Sigmoid colon (tissue), 7 donors: ENCODE results near the gene MR1. TPM values are rescaled to one million over a fixed set of nuclear protein-coding genes. Genes with fewer than 3 reads are reported as not detected.

Experiments
- DNase-seq: peaks from one replicate; pipeline ENCODE4 v3.0.0-alpha.2; 2019
- H3K27ac ChIP-seq, 4 donors: fragments of 200-600 bp; sonication (generic); one replicate each; pipeline ENCODE4 v1.5.1; 2016 to 2019; ENCODE audit warnings: mild to moderate bottlenecking in 1 of 4
- H3K27me3 ChIP-seq, 3 donors: fragments of 200-600 bp; sonication (generic); one replicate each; pipeline ENCODE4 v1.5.1; 2019; ENCODE audit warnings: mild to moderate bottlenecking in 1 of 3
- H3K36me3 ChIP-seq, 4 donors: fragments of 200-600 bp; sonication (generic); one replicate each; pipeline ENCODE4 v1.5.1; 2016 to 2019
- H3K4me1 ChIP-seq, 4 donors: fragments of 200-600 bp; sonication (generic); one replicate each; pipeline ENCODE4 v1.5.1; 2017 to 2019
- H3K4me3 ChIP-seq, 4 donors: fragments of 200-600 bp; sonication (generic); one replicate each; pipeline ENCODE4 v1.5.1; 2017 to 2019; ENCODE audit warnings: mild to moderate bottlenecking in 2 of 4, moderate library complexity in 1 of 4
- H3K9me3 ChIP-seq, 4 donors: fragments of 200-600 bp in 3 of 4; sonication (generic) in 3 of 4; one replicate each; pipeline versions ENCODE4 v1.5.1 to v1.6.1; 2013 to 2019
- EP300 ChIP-seq, 4 donors: sonication (generic); formaldehyde crosslinking; IDR thresholded peaks; one replicate each; pipeline ENCODE4 v1.6.1; 2017; ENCODE audit warnings: antibody characterized with exemption in 4 of 4
- POLR2A ChIP-seq, 2 donors: fragments of 450-650 bp; IDR thresholded peaks; one replicate each; pipeline ENCODE4 v1.6.1; 2016; ENCODE audit warnings: antibody characterized with exemption in 2 of 2, mild to moderate bottlenecking in 2 of 2, moderate library complexity in 2 of 2
- POLR2AphosphoS5 ChIP-seq, 4 donors: sonication (generic); formaldehyde crosslinking; IDR thresholded peaks; one replicate each; pipeline ENCODE4 v1.6.1; 2017; ENCODE audit warnings: antibody characterized with exemption in 4 of 4
- WGBS, 2 donors: extraction: QIAGEN DNeasy Blood & Tissue Kit; methylation state at CpG; one replicate each; pipeline ENCODE4 v1.1.7; 2013; 5-methylcytosine and 5-hydroxymethylcytosine counted together
- intact Hi-C: fragments of 100-400 bp; cut with DNase I; formaldehyde crosslinking; loops from one replicate; pipeline ENCODE4 v1.15.1; 2023
- polyA plus RNA-seq, 3 donors: library from polyadenylated mRNA; stranded (reverse); fragments of 200-250 nt; gene quantifications; one replicate each; pipeline ENCODE4 v1.2.3, GENCODE V29; 2013
- total RNA-seq, 4 donors: library from RNA; depleted of rRNA; stranded (reverse); fragments of >200 nt; gene quantifications; one replicate each; pipeline ENCODE4 v1.1.0, GENCODE V29; 2016
- TF ChIP-seq, protein P1 (sequence below), 4 experiments: fragments of 450-650 bp in 3 of 4; fragments of 200-600 bp in 1 of 4; IDR thresholded peaks; one replicate each; pipeline ENCODE4 v1.5.1; 2016 to 2019; ENCODE audit warnings: antibody characterized with exemption in 4 of 4, mild to moderate bottlenecking in 3 of 4, moderate library complexity in 2 of 4
- donor health status: healthy with polysubstance abuse.
- donor health status: Bipolar disorder and iron deficiency.
- donor health status: healthy.

Gene MR1
- total and polyA plus RNA-seq, 7 donors: 1.8 to 12.2 (median 10.3) TPM

DNA sequence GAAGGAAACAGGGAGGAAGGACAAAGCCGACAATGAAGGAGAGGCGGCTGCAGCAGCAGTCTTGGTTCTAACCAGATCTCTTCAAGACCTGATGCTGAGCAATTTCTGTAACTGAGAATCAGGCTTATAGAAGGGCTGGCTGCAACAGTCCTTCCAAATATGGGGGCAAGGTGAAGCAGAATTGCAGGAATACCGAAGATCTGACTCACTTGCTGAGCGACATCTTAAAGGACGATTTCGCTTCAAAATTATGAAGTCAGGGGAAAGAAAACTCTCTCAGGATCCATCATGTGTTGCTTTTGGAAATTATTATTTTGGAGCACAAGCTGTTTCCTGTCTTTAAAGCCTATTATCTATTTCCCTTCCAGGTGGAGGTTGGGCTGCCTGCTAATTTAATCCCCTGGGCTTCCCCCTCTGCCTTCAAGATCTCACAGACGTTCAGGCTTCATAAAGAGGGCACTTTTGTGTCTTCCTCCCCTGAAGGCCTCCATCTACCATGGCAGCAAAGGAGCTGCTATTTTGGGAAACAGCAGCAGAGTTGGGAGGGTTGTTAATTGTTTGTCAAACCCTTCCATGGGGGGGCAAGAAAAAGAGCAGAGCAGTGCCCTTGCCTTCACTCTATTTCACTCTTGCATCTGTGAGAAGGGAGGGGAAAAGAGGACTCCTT lies 43.9 kb downstream of the MR1 start:
- peak overlapping the region in 2 of 4 donors; percentile 33 to 55 for H3K27ac ChIP-seq
- WGBS, 2 donors: 77 to 88% methylated on average over 7 of the region's 7 CpGs
- H3K9me3 ChIP-seq: no peaks in the 10 kb centered on the region
- peaks cover 0 to 32% (median 14%) of the 10 kb centered on the region in 4 donors for H3K4me1 ChIP-seq
- TF ChIP-seq, protein P1, sequence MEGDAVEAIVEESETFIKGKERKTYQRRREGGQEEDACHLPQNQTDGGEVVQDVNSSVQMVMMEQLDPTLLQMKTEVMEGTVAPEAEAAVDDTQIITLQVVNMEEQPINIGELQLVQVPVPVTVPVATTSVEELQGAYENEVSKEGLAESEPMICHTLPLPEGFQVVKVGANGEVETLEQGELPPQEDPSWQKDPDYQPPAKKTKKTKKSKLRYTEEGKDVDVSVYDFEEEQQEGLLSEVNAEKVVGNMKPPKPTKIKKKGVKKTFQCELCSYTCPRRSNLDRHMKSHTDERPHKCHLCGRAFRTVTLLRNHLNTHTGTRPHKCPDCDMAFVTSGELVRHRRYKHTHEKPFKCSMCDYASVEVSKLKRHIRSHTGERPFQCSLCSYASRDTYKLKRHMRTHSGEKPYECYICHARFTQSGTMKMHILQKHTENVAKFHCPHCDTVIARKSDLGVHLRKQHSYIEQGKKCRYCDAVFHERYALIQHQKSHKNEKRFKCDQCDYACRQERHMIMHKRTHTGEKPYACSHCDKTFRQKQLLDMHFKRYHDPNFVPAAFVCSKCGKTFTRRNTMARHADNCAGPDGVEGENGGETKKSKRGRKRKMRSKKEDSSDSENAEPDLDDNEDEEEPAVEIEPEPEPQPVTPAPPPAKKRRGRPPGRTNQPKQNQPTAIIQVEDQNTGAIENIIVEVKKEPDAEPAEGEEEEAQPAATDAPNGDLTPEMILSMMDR (IDR thresholded peaks at IDR 0.05): no peak
- no peak for TF ChIP-seq POLR2A (IDR thresholded peaks at IDR 0.05)
- no peak for TF ChIP-seq EP300 (IDR thresholded peaks at IDR 0.05)
- TF ChIP-seq POLR2AphosphoS5 (IDR thresholded peaks at IDR 0.05): no peak
- H3K4me3 ChIP-seq: no peak overlapping the region
- intact Hi-C loops: no loop called here
- no peaks in the 10 kb centered on the region for H3K36me3 ChIP-seq
- DNase-seq: no peak
- no peaks in the 10 kb centered on the region for H3K27me3 ChIP-seq

DNA sequence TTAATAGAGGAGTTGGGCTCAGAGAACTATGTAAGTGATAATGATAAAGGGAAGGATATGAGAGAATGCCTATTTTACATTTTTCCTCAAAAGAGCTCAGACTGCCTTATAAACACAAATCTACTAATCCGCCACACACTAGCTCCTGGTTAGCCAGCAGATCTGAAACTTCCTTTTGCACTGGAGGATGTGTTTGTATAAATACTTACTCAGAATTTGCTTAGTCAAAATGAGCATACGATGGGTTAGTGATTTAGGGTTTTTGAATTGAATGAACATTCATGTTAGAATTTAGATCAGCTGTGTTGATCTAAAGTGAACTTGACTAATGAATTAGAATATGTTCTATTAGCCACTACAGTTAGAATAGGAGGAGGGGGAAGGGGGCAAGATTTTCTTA lies 45.6 kb downstream of the MR1 start:
- no peak overlapping the region for H3K4me3 ChIP-seq
- no peak overlapping the region for H3K27ac ChIP-seq
- H3K9me3 ChIP-seq: no peaks in the 10 kb centered on the region
- H3K27me3 ChIP-seq: no peaks in the 10 kb centered on the region
- WGBS, 2 donors: 65 to 68% methylated on average over 2 of the region's 2 CpGs
- no peaks in the 10 kb centered on the region for H3K36me3 ChIP-seq
- intact Hi-C loops: no loop called here
- peaks cover 0 to 32% (median 12%) of the 10 kb centered on the region in 4 donors for H3K4me1 ChIP-seq
- TF ChIP-seq POLR2AphosphoS5 (IDR thresholded peaks at IDR 0.05) (no peak), EP300 (IDR thresholded peaks at IDR 0.05) (no peak), POLR2A (IDR thresholded peaks at IDR 0.05) (no peak)
- TF ChIP-seq, protein P1 (IDR thresholded peaks at IDR 0.05): no peak
- no peak for DNase-seq

DNA sequence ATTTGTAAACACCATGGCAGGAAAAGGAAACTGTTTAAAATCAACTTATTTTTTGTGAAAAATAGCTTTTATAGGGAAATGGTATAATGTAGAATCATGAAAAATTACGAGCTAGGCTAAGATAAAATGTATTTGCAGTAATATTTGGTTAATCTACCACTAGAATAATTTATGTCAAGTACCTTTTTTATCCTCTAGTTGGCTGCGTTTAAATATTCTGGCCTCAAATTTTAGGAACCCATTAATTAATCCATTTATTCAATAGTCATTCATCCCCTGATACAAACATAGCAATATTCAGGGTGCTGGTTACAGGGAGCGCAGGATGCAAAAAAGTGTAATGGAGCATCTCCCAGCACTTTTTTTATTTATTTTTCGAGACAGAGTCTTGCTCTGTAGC lies 46.1 kb downstream of the MR1 start:
- Histone ChIP-seq H3K36me3 (no peaks in the 10 kb centered on the region), H3K4me3 (no peak overlapping the region), H3K27ac (no peak overlapping the region), H3K4me1 (peaks cover 0 to 32% (median 12%) of the 10 kb centered on the region in 4 donors), H3K9me3 (no peaks in the 10 kb centered on the region), H3K27me3 (no peaks in the 10 kb centered on the region)
- intact Hi-C loops: no loop called here
- TF ChIP-seq POLR2A (IDR thresholded peaks at IDR 0.05) (no peak), POLR2AphosphoS5 (IDR thresholded peaks at IDR 0.05) (no peak), EP300 (IDR thresholded peaks at IDR 0.05) (no peak)
- TF ChIP-seq, protein P1 (IDR thresholded peaks at IDR 0.05): no peak
- WGBS, 2 donors: 47 to 82% methylated on average over 4 of the region's 4 CpGs
- no peak for DNase-seq

DNA sequence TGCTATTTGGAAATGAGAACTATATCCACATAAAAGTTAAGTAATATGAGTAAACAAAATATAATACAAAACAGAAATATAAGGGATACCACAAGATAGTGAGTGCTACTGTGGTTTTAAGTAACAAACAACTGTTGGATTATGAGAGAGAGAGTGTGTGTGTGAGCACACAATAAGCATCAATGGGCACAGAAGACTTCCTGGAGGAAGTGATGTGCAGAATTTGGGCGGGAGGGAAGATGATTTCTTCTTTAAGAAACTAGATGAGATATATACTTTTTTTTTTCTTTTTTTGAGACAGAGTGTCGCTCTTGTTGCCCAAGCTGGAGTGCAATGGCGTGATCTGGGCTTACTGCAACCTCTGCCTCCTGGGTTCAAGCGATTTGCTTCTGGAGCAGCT lies 46.8 kb downstream of the MR1 start:
- Histone ChIP-seq H3K4me1 (peaks cover 0 to 27% (median 12%) of the 10 kb centered on the region in 4 donors), H3K9me3 (no peaks in the 10 kb centered on the region), H3K27ac (no peak overlapping the region), H3K36me3 (no peaks in the 10 kb centered on the region), H3K27me3 (no peaks in the 10 kb centered on the region), H3K4me3 (no peak overlapping the region)
- 83 to 92% methylated on average over 4 of the region's 4 CpGs for WGBS, 2 donors
- no peak for DNase-seq
- intact Hi-C loops: no loop called here
- TF ChIP-seq EP300 (IDR thresholded peaks at IDR 0.05) (no peak), POLR2A (IDR thresholded peaks at IDR 0.05) (no peak), POLR2AphosphoS5 (IDR thresholded peaks at IDR 0.05) (no peak)
- TF ChIP-seq, protein P1 (IDR thresholded peaks at IDR 0.05): no peak

DNA sequence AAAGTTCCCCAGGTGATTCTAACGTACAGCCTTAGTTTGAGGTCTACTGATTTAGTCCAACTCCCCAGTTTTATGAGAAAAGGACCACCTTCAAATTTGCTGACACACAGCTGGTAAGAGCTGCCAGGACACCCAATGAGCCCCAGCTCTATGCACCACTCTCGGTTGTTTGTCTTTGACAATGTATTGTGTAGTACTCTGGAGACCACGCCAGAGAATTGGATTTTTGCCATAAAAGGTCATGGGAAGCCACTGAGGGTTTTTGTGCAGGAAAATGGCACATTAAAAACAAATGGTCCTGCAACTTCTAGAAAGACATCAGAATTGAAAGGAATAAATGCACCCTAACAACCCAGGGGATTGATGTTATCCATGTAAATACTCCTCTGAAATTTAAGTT lies 47.6 kb downstream of the MR1 start:
- intact Hi-C loops: no loop called here

More for the DNA sequence above, 47.6 kb downstream of the MR1 start:
- no peak for DNase-seq
- WGBS, 2 donors: 61 to 68% methylated on average over 3 of the region's 3 CpGs
- no peaks in the 10 kb centered on the region for H3K36me3 ChIP-seq
- H3K4me1 ChIP-seq: peaks cover 0 to 21% (median 12%) of the 10 kb centered on the region in 4 donors
- TF ChIP-seq, protein P1 (IDR thresholded peaks at IDR 0.05): no peak
- TF ChIP-seq POLR2AphosphoS5 (IDR thresholded peaks at IDR 0.05) (no peak), POLR2A (IDR thresholded peaks at IDR 0.05) (no peak), EP300 (IDR thresholded peaks at IDR 0.05) (no peak)
- H3K27me3 ChIP-seq: no peaks in the 10 kb centered on the region
- no peaks in the 10 kb centered on the region for H3K9me3 ChIP-seq
- no peak overlapping the region for H3K27ac ChIP-seq
- no peak overlapping the region for H3K4me3 ChIP-seq
